Spleen (tissue), 7 donors: Measurements from ENCODE around the gene C3orf22.

Source experiments
- POLR2AphosphoS5 ChIP-seq, 3 donors: sonication (generic); formaldehyde crosslinking; IDR thresholded peaks; one replicate each; pipeline ENCODE4 v1.5.1; 2017; ENCODE audit warnings: antibody characterized with exemption in 3 of 3
- TF ChIP-seq, protein P1 (sequence below), 11 experiments: fragments of 200-600 bp in 7 of 11; fragments of 450-650 bp in 4 of 11; sonication (generic) in 4 of 11; IDR thresholded peaks in 8 of 11; conservative IDR thresholded peaks in 3 of 11; 1 replicate in 7 of 11; 2 replicates in 4 of 11; pipeline versions ENCODE4 v1.4.0 to v1.8.0; 2016 to 2021; ENCODE audit warnings: antibody characterized with exemption in 11 of 11, inconsistent platforms in 4 of 11, mild to moderate bottlenecking in 1 of 11
- donor health status: DM: no; HTN: no; CAD: no; lungs with moderate emphysema.
- donor health status: DM: no; HTN: no; CAD: no.
- donor health status: DM: no; HTN: no; CAD: no.

DNA sequence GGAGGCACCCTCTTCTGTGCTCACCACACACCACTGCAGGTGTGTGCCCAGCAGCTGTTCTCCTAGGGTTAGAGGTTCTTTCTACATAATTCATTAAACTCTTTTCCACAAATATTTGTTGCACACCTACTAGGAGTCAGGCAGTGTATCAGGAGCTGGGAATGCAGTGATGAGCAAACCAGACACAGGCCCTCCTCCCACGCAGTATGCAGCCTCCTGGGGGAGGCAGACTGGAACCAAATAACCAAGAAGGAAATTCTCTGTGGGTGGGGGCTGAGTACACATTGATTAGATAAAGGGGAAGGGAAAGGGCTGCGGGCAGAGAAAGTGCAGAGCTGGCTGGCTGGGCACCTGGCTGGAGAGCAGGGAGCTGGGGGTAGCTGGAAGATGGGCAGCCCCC, 18.5 kb upstream of the C3orf22 start:
- no peak for TF ChIP-seq POLR2AphosphoS5 (IDR thresholded peaks at IDR 0.05)
- TF ChIP-seq, protein P1, sequence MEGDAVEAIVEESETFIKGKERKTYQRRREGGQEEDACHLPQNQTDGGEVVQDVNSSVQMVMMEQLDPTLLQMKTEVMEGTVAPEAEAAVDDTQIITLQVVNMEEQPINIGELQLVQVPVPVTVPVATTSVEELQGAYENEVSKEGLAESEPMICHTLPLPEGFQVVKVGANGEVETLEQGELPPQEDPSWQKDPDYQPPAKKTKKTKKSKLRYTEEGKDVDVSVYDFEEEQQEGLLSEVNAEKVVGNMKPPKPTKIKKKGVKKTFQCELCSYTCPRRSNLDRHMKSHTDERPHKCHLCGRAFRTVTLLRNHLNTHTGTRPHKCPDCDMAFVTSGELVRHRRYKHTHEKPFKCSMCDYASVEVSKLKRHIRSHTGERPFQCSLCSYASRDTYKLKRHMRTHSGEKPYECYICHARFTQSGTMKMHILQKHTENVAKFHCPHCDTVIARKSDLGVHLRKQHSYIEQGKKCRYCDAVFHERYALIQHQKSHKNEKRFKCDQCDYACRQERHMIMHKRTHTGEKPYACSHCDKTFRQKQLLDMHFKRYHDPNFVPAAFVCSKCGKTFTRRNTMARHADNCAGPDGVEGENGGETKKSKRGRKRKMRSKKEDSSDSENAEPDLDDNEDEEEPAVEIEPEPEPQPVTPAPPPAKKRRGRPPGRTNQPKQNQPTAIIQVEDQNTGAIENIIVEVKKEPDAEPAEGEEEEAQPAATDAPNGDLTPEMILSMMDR (IDR thresholded peaks at IDR 0.05 in 8 of 11, conservative IDR thresholded peaks at IDR 0.05 in 3 of 11), result no peak
